ENCODE data around the gene NECAB2.

Gene NECAB2

GRCh38 chr16:84042879-84043485 lies 74.9 kb downstream of the NECAB2 start:
- no peak for DNase-seq (ENCODE audit: low read depth in 1 of 2, low spot score in 1 of 2)

DNA sequence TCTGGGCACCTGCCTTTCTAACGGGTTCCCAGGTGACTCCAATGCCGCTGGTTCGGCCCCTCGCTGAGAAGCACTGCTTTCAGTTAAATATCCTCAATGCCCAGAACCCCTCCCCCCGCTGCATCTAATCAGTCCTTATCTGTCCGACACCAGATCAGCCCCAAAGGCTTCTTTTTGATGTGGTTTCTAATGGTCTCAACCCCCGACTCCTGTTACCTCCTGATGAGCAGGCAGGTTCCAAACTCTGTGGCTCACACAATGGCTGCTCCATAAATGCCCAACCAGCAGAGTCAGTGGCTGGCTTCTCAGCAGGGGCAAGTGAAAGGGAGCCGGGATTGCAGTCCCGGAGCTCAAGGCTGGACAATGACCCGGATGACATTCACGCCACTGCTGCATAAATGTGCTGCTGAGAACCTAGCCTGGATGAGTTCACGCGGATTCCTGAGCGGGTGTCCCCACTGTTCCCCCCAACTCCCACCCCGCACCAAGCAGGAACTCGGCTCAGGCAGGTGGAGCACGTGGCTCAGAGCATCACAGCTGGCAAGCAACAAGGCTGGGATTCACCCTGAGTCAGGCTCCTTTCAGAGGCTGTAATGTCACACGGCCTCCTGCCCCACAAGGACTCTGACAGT lies 75.6 kb downstream of the NECAB2 start:
- no peak for DNase-seq (ENCODE audit: low read depth in 1 of 2, low spot score in 1 of 2)

- no peak for DNase-seq (ENCODE audit: low read depth in 1 of 2, low spot score in 1 of 2)
These were observed 76.1 kb downstream of the NECAB2 start for GRCh38 chr16:84044118-84044488.

- DNase-seq (ENCODE audit: low read depth in 1 of 2, low spot score in 1 of 2): no peak
These were observed 77.2 kb downstream of the NECAB2 start for GRCh38 chr16:84045001-84045817.

GRCh38 chr16:84045818-84046470 lies 77.9 kb downstream of the NECAB2 start:
- DNase-seq (ENCODE audit: low read depth in 1 of 2, low spot score in 1 of 2): no peak

DNA sequence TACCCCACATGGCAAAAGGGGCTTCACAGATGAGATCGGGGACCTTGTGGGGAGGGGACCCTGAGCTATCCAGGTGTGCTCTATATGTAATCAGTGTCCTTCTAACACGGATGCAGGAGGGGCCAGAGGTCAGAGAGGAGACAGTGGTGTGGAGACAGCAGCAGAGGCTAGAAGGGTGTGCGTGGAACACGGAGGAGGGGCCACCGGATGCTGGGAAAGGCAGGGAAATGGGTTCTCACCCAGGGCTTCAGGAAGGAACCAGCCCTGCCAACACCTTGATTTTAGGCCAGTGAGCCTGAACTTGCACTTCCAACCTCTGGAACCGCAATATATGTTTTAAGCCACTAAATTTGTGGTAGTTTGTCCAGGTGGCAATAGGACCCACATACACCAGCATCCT lies 79.2 kb downstream of the NECAB2 start:
- DNase-seq (ENCODE audit: low read depth in 1 of 2, low spot score in 1 of 2): no peak

- no peak for DNase-seq (ENCODE audit: low read depth in 1 of 2, low spot score in 1 of 2)
These were observed 79.6 kb downstream of the NECAB2 start for GRCh38 chr16:84047626-84048025.

- DNase-seq (ENCODE audit: low read depth in 1 of 2, low spot score in 1 of 2): no peak
These were observed 80.2 kb downstream of the NECAB2 start for GRCh38 chr16:84048270-84048669.

GRCh38 chr16:84048871-84049270 lies 80.8 kb downstream of the NECAB2 start:
- DNase-seq (ENCODE audit: low read depth in 1 of 2, low spot score in 1 of 2): no peak

DNA sequence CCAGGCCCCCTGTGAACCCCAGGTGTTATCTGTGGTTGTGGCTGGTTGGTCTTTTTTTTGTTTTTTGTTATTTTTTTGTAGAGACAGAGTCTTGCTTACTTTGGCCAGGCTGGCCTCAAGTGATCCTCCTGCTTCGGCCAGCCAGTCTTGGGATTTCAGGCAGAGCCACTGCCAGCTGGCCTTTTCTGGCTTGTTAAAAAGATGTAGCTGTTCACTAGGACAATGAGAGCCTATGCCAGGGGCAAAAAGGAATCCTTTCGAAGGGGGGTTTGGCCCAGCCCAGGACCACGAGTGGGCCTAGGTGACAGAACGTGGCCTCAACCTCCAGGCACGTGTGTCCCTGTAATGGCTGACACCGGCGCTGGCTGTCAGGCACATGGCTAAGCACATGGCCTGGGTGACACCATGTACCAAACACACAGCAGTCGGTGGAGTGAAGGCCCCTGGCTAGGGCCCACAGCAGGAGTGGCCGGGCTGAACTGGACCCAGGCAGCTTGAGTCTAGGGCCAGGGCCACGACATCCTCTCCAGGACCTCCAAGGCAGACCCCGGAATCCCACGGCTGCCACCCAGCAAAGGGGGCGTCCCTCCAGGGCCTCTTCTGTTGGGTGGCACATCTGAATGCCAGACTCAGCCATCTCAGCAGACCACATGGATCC lies 81.5 kb downstream of the NECAB2 start:
- no peak for DNase-seq (ENCODE audit: low read depth in 1 of 2, low spot score in 1 of 2)

- no peak for DNase-seq (ENCODE audit: low read depth in 1 of 2, low spot score in 1 of 2)
These were observed 82.3 kb downstream of the NECAB2 start for GRCh38 chr16:84050316-84050715.

DNA sequence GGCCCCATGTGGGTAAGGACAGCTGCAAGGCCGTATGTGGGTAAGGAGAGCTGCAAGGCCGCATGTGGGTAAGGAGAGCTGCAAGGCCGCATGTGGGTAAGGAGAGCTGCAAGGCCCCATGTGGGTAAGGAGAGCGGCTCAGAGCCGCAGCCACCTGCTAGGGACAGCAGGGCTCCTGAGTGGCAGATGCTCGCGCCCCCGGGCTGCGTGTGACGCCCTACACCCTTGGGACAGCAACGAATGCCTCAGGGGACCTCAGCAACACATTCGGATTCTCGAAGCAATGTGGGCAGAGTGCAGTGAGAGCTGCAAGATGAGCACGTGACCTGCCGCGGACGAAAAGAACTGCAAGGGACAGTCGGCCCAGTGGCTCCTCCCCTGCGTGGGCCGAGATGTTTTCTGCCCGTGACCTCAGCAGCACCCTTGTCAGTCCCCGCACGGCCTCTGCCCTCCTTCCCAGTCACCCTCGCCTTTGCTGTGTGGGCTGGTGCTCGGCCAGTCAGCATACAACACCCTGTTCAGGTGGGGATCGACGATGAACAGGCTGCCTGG lies 84.1 kb downstream of the NECAB2 start:
- no peak for DNase-seq (ENCODE audit: low read depth in 1 of 2, low spot score in 1 of 2)

Measured in stimulated activated CD4-positive, alpha-beta T cell treated with anti-CD3 and anti-CD28 coated beads, Interleukin-15, amount 100 ng/mL, for 1 hour (primary cell).